Measurements from ENCODE around the gene FBXL19.

FBXL19 gene

GRCh38 chr16:30983289-30983889, 60.0 kb downstream of the FBXL19 start:
- Mint-ChIP-seq H3K9me3 (no peaks in the 10 kb centered on the region), H3K36me3 (peaks cover 27% of the 10 kb centered on the region), H3K27me3 (no peaks in the 10 kb centered on the region), H3K4me1 (peaks cover 11% of the 10 kb centered on the region), H3K27ac (no peak overlapping the region), H3K4me3 (no peak overlapping the region)
- DNase-seq: no peak
- CTCF ChIA-PET: interaction anchor here (0.8 to 3.1 kb wide), 6 partner anchors 11 to 460 kb away, joined by 3 to 14 read pairs (median 4); partner anchors contain the start of gene ZNF843

- CTCF ChIA-PET: interaction anchor here (0.6 to 3.1 kb wide), 23 partner anchors 8 to 884 kb away, joined by 3 to 18 read pairs (median 4); partner anchors contain the start of genes VKORC1 and ZNF843
- Mint-ChIP-seq H3K36me3 (peaks cover 24% of the 10 kb centered on the region), H3K4me3 (no peak overlapping the region), H3K27ac (no peak overlapping the region), H3K4me1 (peaks cover 11% of the 10 kb centered on the region), H3K27me3 (no peaks in the 10 kb centered on the region), H3K9me3 (no peaks in the 10 kb centered on the region)
- no peak for DNase-seq
Observed at GRCh38 chr16:30983898-30984610, 60.7 kb downstream of the FBXL19 start.

GRCh38 chr16:30984669-30985400, 61.5 kb downstream of the FBXL19 start, which contains the start of gene HSD3B7:
HSD3B7 (plus strand) TSS chr16:30985207; CDS start chr16:30985659, 452 bp downstream.
- Mint-ChIP-seq H3K4me3 (peak within 1 kb of the TSS; percentile 38), H3K36me3 (peaks cover 24% of the 10 kb centered on the region), H3K4me1 (peaks cover 11% of the 10 kb centered on the region), H3K27me3 (no peaks in the 10 kb centered on the region), H3K9me3 (no peaks in the 10 kb centered on the region), H3K27ac (peak within 1 kb of the TSS; percentile 45)
- peak; percentile 88 for DNase-seq
- CTCF ChIA-PET: interaction anchor here (0.6 to 2.3 kb wide), 29 partner anchors 9 to 884 kb away, joined by 3 to 18 read pairs (median 4); partner anchors contain the start of genes VKORC1 and ZNF843

- CTCF ChIA-PET: interaction anchor here (0.8 to 2.3 kb wide), 25 partner anchors 8 to 883 kb away, joined by 3 to 18 read pairs (median 4); partner anchors contain the start of gene VKORC1
- Mint-ChIP-seq H3K27me3 (no peaks in the 10 kb centered on the region), H3K27ac (no peak overlapping the region), H3K36me3 (peaks cover 19% of the 10 kb centered on the region), H3K4me3 (peak overlapping the region; percentile 38), H3K9me3 (no peaks in the 10 kb centered on the region), H3K4me1 (peaks cover 11% of the 10 kb centered on the region)
- peak; percentile 30 for DNase-seq
Observed at GRCh38 chr16:30985401-30986128, 62.2 kb downstream of the FBXL19 start.

GRCh38 chr16:30986129-30986991, 63.0 kb downstream of the FBXL19 start:
- H3K4me1 Mint-ChIP-seq: peaks cover 14% of the 10 kb centered on the region
- H3K27ac Mint-ChIP-seq: no peak overlapping the region
- H3K9me3 Mint-ChIP-seq: no peaks in the 10 kb centered on the region
- peaks cover 13% of the 10 kb centered on the region for H3K36me3 Mint-ChIP-seq
- CTCF ChIA-PET: interaction anchor here (0.8 to 2.3 kb wide), 12 partner anchors 16 to 882 kb away, joined by 3 to 18 read pairs (median 4); partner anchors contain the start of gene VKORC1
- no peak overlapping the region for H3K4me3 Mint-ChIP-seq
- H3K27me3 Mint-ChIP-seq: no peaks in the 10 kb centered on the region
- no peak for DNase-seq

GRCh38 chr16:30987581-30988190, 64.3 kb downstream of the FBXL19 start:
- no peak overlapping the region for H3K27ac Mint-ChIP-seq
- H3K27me3 Mint-ChIP-seq: no peaks in the 10 kb centered on the region
- peaks cover 4% of the 10 kb centered on the region for H3K36me3 Mint-ChIP-seq
- no peaks in the 10 kb centered on the region for H3K9me3 Mint-ChIP-seq
- DNase-seq: no peak
- peaks cover 15% of the 10 kb centered on the region for H3K4me1 Mint-ChIP-seq
- CTCF ChIA-PET: no interaction called here
- no peak overlapping the region for H3K4me3 Mint-ChIP-seq

- CTCF ChIA-PET: no interaction called here
- no peak for DNase-seq
- H3K27me3 Mint-ChIP-seq: no peaks in the 10 kb centered on the region
- no peaks in the 10 kb centered on the region for H3K36me3 Mint-ChIP-seq
- H3K9me3 Mint-ChIP-seq: no peaks in the 10 kb centered on the region
- H3K4me3 Mint-ChIP-seq: no peak overlapping the region
- H3K27ac Mint-ChIP-seq: no peak overlapping the region
- peaks cover 18% of the 10 kb centered on the region for H3K4me1 Mint-ChIP-seq
Observed at GRCh38 chr16:30989469-30990047, 66.2 kb downstream of the FBXL19 start.

- Mint-ChIP-seq H3K4me1 (peaks cover 16% of the 10 kb centered on the region), H3K9me3 (no peaks in the 10 kb centered on the region), H3K4me3 (no peak overlapping the region), H3K27ac (no peak overlapping the region), H3K36me3 (no peaks in the 10 kb centered on the region), H3K27me3 (no peaks in the 10 kb centered on the region)
- CTCF ChIA-PET: no interaction called here
- no peak for DNase-seq
Observed at GRCh38 chr16:30990105-30990504, 66.7 kb downstream of the FBXL19 start.

GRCh38 chr16:30991052-30991451, 67.7 kb downstream of the FBXL19 start:
- no peak overlapping the region for H3K27ac Mint-ChIP-seq
- no peaks in the 10 kb centered on the region for H3K36me3 Mint-ChIP-seq
- H3K27me3 Mint-ChIP-seq: peaks cover under 1% of the 10 kb centered on the region
- no peak overlapping the region for H3K4me3 Mint-ChIP-seq
- CTCF ChIA-PET: no interaction called here
- H3K9me3 Mint-ChIP-seq: no peaks in the 10 kb centered on the region
- H3K4me1 Mint-ChIP-seq: peaks cover 12% of the 10 kb centered on the region
- DNase-seq: no peak

GRCh38 chr16:30992276-30992780, 69.0 kb downstream of the FBXL19 start:
- Mint-ChIP-seq H3K27ac (no peak overlapping the region), H3K9me3 (no peaks in the 10 kb centered on the region), H3K4me1 (peaks cover 17% of the 10 kb centered on the region), H3K4me3 (no peak overlapping the region), H3K36me3 (no peaks in the 10 kb centered on the region), H3K27me3 (peaks cover 13% of the 10 kb centered on the region)
- CTCF ChIA-PET: no interaction called here
- no peak for DNase-seq

- H3K27me3 Mint-ChIP-seq: peaks cover 22% of the 10 kb centered on the region
- no peak for DNase-seq
- no peaks in the 10 kb centered on the region for H3K36me3 Mint-ChIP-seq
- CTCF ChIA-PET: interaction anchor here (2.0 kb wide), 1 partner anchor 8 kb away, joined by 9 read pairs; the partner anchor contains the start of gene HSD3B7
- no peak overlapping the region for H3K27ac Mint-ChIP-seq
- H3K4me3 Mint-ChIP-seq: no peak overlapping the region
- peaks cover 20% of the 10 kb centered on the region for H3K4me1 Mint-ChIP-seq
- H3K9me3 Mint-ChIP-seq: no peaks in the 10 kb centered on the region
Observed at GRCh38 chr16:30992931-30993816, 69.8 kb downstream of the FBXL19 start.
